ENCODE results near the gene SCYGR6. TPM values are rescaled to one million over a fixed set of nuclear protein-coding genes. Genes with fewer than 3 reads are reported as not detected.

Gene SCYGR6
- total and polyA plus RNA-seq, 2 of the 8 experiments (the other 6 are each of a cell fraction or from before 2014, with no cell fraction given), result not detected

GRCh38 chr2:227766373-227766883, 41.9 kb upstream of the SCYGR6 start:
- Histone ChIP-seq H3K79me2 (ENCODE audit: control insufficient read depth in 1 of 2, insufficient read depth in 2 of 2, low read length in 2 of 2) (no peaks in the 10 kb centered on the region), H4K91ac (replicated peaks; ENCODE audit: insufficient read length, low read length) (no peak overlapping the region), H4K5ac (ENCODE audit: insufficient read length, low read depth, low read length) (no peak overlapping the region), H3K23me2 (ENCODE audit: low read depth, low read length) (no peaks in the 10 kb centered on the region), H3K4ac (replicated peaks; ENCODE audit: insufficient read length, low read depth, low read length) (no peak overlapping the region), H3K27me3 (replicated peaks in 1 of 4; ENCODE audit: control insufficient read depth in 3 of 4, extremely low read depth in 1 of 4, insufficient read depth in 3 of 4, low read length in 3 of 4) (no peaks in the 10 kb centered on the region), H3K18ac (ENCODE audit: extremely low read depth, low read length) (no peak overlapping the region), H3K56ac (replicated peaks; ENCODE audit: insufficient read length, low read depth, low read length) (no peak overlapping the region), H3K4me1 (replicated peaks in 1 of 4; ENCODE audit: control insufficient read depth in 3 of 4, insufficient read depth in 4 of 4, low read length in 3 of 4) (no peaks in the 10 kb centered on the region), H3K4me2 (ENCODE audit: insufficient read depth in 1 of 2, low read depth in 2 of 2, low read length in 2 of 2) (no peak overlapping the region), H3K4me3 (ENCODE audit: extremely low read depth in 1 of 4, insufficient read depth in 2 of 4, low read depth in 3 of 4, low read length in 4 of 4) (no peak overlapping the region), H3K79me1 (ENCODE audit: low read depth, low read length) (no peaks in the 10 kb centered on the region), H2BK15ac (ENCODE audit: low read length) (peak overlapping the region; percentile 61; the same call in 1 of the 2 replicates), H2AFZ (ENCODE audit: low read length) (no peak overlapping the region), H2BK20ac (ENCODE audit: low read length) (no peak overlapping the region), H3K9me3 (ENCODE audit: insufficient read depth in 2 of 2, low read depth in 1 of 2, low read length in 1 of 2) (no peaks in the 10 kb centered on the region), H4K20me1 (replicated peaks in 1 of 2; ENCODE audit: control insufficient read depth in 1 of 2, insufficient read depth in 2 of 2, low read length in 2 of 2) (no peaks in the 10 kb centered on the region), H3K14ac (ENCODE audit: insufficient read length) (no peak overlapping the region), H3K27ac (ENCODE audit: low read depth, low read length) (no peak overlapping the region), H2AK5ac (ENCODE audit: low read depth, low read length) (no peak overlapping the region), H2BK12ac (ENCODE audit: low read depth, low read length) (no peak overlapping the region), H4K8ac (ENCODE audit: extremely low read depth, insufficient read depth, low read length) (no peak overlapping the region), H3K36me3 (ENCODE audit: control insufficient read depth in 2 of 4, insufficient read depth in 4 of 4, low read length in 3 of 4) (no peaks in the 10 kb centered on the region), H3K9ac (replicated peaks in 1 of 4; ENCODE audit: extremely low read depth in 1 of 4, low read depth in 3 of 4, low read length in 3 of 4) (no peak overlapping the region), H3K23ac (ENCODE audit: insufficient read length) (no peak overlapping the region), H2BK120ac (replicated peaks; ENCODE audit: low read depth, low read length) (no peak overlapping the region), H2BK5ac (ENCODE audit: low read depth, low read length) (no peak overlapping the region)
- ChIA-PET CTCF (ENCODE audit: partially characterized antibody) (interaction anchor here (0.6 to 5.4 kb wide), 70 partner anchors 8 to 642 kb away, joined by 3 to 92 read pairs (median 4); partner anchors contain the start of genes DAW1, SCYGR2, SCYGR5 and SCYGR8), POLR2A (ENCODE audit: partially characterized antibody) (interaction anchor here (1.2 to 1.4 kb wide), 2 partner anchors 26 to 107 kb away, joined by 4 read pairs; no protein-coding TSS in a partner anchor)
- FAIRE-seq (peak; percentile 86), DNase-seq (ENCODE audit: low read depth in 1 of 2, low spot score in 2 of 2) (peak; percentile 70 to 89)
- WGBS, 2 experiments (ENCODE audit: extremely low coverage in 1 of 2, insufficient coverage in 1 of 2, insufficient read length in 1 of 2, insufficient replicate concordance in 2 of 2, low coverage in 1 of 2, low lambda C conversion rate in 2 of 2, missing lambda C conversion rate in 1 of 2), result 40% methylated on average over 11 of the region's 11 CpGs; no CpG with 5 or more reads in 1 of the 2 experiments
- TF ChIP-seq YY1 (IDR thresholded peaks at IDR 0.05; ENCODE audit: low read depth, low read length) (peak; percentile 87), TCF12 (IDR thresholded peaks at IDR 0.05; ENCODE audit: low read depth, low read length) (no peak), NRF1 (IDR thresholded peaks at IDR 0.05; ENCODE audit: low read depth, low read length) (no peak), CREB1 (IDR thresholded peaks at IDR 0.05) (no peak), RNF2 (IDR thresholded peaks at IDR 0.05; ENCODE audit: borderline replicate concordance, low read depth, low read length, missing control alignments, poor library complexity, severe bottlenecking) (no peak), POU5F1 (IDR thresholded peaks at IDR 0.05; ENCODE audit: low read depth, low read length) (no peak), E2F6 (IDR thresholded peaks at IDR 0.05) (no peak), CTCF (IDR thresholded peaks at IDR 0.05; ENCODE audit: control extremely low read depth in 1 of 3, insufficient read depth in 1 of 3, low read depth in 1 of 3, low read length in 3 of 3) (peak; percentile 75 to 91 (median 84)), SIX5 (IDR thresholded peaks at IDR 0.05; ENCODE audit: low read depth, low read length) (no peak), POLR2AphosphoS5 (IDR thresholded peaks at IDR 0.05; ENCODE audit: low read depth, low read length) (no peak), KDM4A (IDR thresholded peaks at IDR 0.05; ENCODE audit: low read depth, low read length, severe bottlenecking) (no peak)

All from H1 (cell line).